ENCODE measurements around the gene LEO1. TPM values are rescaled to one million over a fixed set of nuclear protein-coding genes. Genes with fewer than 3 reads are reported as not detected.

The LEO1 gene
- total RNA-seq, 1 donor from 2014 or later = 21.9 TPM

- Histone ChIP-seq H3K36me3 (ENCODE audit: control insufficient read depth, insufficient read depth, low read length) (peaks cover 3% of the 10 kb centered on the region), H3K27me3 (ENCODE audit: control insufficient read depth, insufficient read depth, low read length) (no peaks in the 10 kb centered on the region), H3K4me3 (ENCODE audit: low read depth, low read length) (peak overlapping the region; percentile 89)
- TF ChIP-seq, protein P1, sequence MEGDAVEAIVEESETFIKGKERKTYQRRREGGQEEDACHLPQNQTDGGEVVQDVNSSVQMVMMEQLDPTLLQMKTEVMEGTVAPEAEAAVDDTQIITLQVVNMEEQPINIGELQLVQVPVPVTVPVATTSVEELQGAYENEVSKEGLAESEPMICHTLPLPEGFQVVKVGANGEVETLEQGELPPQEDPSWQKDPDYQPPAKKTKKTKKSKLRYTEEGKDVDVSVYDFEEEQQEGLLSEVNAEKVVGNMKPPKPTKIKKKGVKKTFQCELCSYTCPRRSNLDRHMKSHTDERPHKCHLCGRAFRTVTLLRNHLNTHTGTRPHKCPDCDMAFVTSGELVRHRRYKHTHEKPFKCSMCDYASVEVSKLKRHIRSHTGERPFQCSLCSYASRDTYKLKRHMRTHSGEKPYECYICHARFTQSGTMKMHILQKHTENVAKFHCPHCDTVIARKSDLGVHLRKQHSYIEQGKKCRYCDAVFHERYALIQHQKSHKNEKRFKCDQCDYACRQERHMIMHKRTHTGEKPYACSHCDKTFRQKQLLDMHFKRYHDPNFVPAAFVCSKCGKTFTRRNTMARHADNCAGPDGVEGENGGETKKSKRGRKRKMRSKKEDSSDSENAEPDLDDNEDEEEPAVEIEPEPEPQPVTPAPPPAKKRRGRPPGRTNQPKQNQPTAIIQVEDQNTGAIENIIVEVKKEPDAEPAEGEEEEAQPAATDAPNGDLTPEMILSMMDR (IDR thresholded peaks at IDR 0.05; ENCODE audit: insufficient read depth, low read length, severe bottlenecking) = no peak
- DNase-seq (ENCODE audit: low read depth) (peak; percentile 15), FAIRE-seq (no peak)
Measured at GRCh38 chr15:51970132-51970817, 1.3 kb downstream of the LEO1 start.

GRCh38 chr15:51969728-51970127, 1.9 kb downstream of the LEO1 start:
- Histone ChIP-seq H3K27me3 (ENCODE audit: control insufficient read depth, insufficient read depth, low read length) (no peaks in the 10 kb centered on the region), H3K36me3 (ENCODE audit: control insufficient read depth, insufficient read depth, low read length) (peaks cover 6% of the 10 kb centered on the region), H3K4me3 (ENCODE audit: low read depth, low read length) (no peak overlapping the region)
- FAIRE-seq (no peak), DNase-seq (ENCODE audit: low read depth) (no peak)
- TF ChIP-seq, protein P1 (IDR thresholded peaks at IDR 0.05; ENCODE audit: insufficient read depth, low read length, severe bottlenecking) = no peak

- H3K27me3 ChIP-seq (ENCODE audit: control insufficient read depth, insufficient read depth, low read length) = no peaks in the 10 kb centered on the region
- H3K36me3 ChIP-seq (ENCODE audit: control insufficient read depth, insufficient read depth, low read length) = peaks cover 7% of the 10 kb centered on the region
- DNase-seq (ENCODE audit: low read depth) (no peak), FAIRE-seq (no peak)
- TF ChIP-seq, protein P1 (IDR thresholded peaks at IDR 0.05; ENCODE audit: insufficient read depth, low read length, severe bottlenecking) = no peak
- no peak overlapping the region for H3K4me3 ChIP-seq (ENCODE audit: low read depth, low read length)
Measured at GRCh38 chr15:51967583-51967982, 4.0 kb downstream of the LEO1 start.

GRCh38 chr15:51966192-51966591, 5.4 kb downstream of the LEO1 start:
- TF ChIP-seq, protein P1 (IDR thresholded peaks at IDR 0.05; ENCODE audit: insufficient read depth, low read length, severe bottlenecking) = no peak
- Histone ChIP-seq H3K36me3 (ENCODE audit: control insufficient read depth, insufficient read depth, low read length) (peaks cover 8% of the 10 kb centered on the region), H3K27me3 (ENCODE audit: control insufficient read depth, insufficient read depth, low read length) (no peaks in the 10 kb centered on the region), H3K4me3 (ENCODE audit: low read depth, low read length) (no peak overlapping the region)
- DNase-seq (ENCODE audit: low read depth) = no peak
- FAIRE-seq = no peak

DNA sequence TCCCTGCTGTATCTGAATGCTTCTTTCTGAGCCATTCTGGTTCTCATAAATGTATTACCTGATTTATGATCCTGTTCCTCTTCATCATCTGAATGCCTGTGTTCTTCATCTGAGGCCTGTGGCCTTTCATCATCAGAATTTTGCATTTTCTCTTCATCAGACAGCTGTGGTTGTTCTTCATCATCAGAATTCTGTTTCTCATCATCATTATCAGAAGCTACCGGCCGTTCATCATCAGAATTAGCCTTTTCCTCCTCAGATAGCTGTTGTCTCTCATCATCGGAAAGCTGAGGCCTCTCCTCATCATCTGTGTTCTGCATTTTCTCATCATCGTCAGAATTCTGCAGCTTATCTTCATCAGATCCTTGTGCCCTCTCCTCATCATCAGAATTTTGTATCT, 5.9 kb downstream of the LEO1 start:
- DNase-seq (ENCODE audit: low read depth) (no peak), FAIRE-seq (no peak)
- Histone ChIP-seq H3K27me3 (ENCODE audit: control insufficient read depth, insufficient read depth, low read length) (no peaks in the 10 kb centered on the region), H3K36me3 (ENCODE audit: control insufficient read depth, insufficient read depth, low read length) (peaks cover 8% of the 10 kb centered on the region), H3K4me3 (ENCODE audit: low read depth, low read length) (no peak overlapping the region)
- TF ChIP-seq, protein P1 (IDR thresholded peaks at IDR 0.05; ENCODE audit: insufficient read depth, low read length, severe bottlenecking) = no peak

- H3K4me3 ChIP-seq (ENCODE audit: low read depth, low read length) = no peak overlapping the region
- DNase-seq (ENCODE audit: low read depth) (no peak), FAIRE-seq (no peak)
- peaks cover 27% of the 10 kb centered on the region for H3K36me3 ChIP-seq (ENCODE audit: control insufficient read depth, insufficient read depth, low read length)
- H3K27me3 ChIP-seq (ENCODE audit: control insufficient read depth, insufficient read depth, low read length) = no peaks in the 10 kb centered on the region
- TF ChIP-seq, protein P1 (IDR thresholded peaks at IDR 0.05; ENCODE audit: insufficient read depth, low read length, severe bottlenecking) = no peak
Measured at GRCh38 chr15:51955504-51955903, 16.1 kb downstream of the LEO1 start.
